NCI-H2029 treated with DMSO at 0.1 percent for 48 hours (cell line): Measurements from ENCODE around the gene TBC1D8B.
A peak's percentile ranks its signal among the peaks of the same experiment; 100 is the strongest.

Source experiments
- DNase-seq: peaks from one replicate; lab custom pipeline; 2025; lab: John Stamatoyannopoulos, UW

TBC1D8B gene

GRCh38 chrX:106898462-106898861 is 96.0 kb downstream of the TBC1D8B start:
- peak; percentile 3 for DNase-seq

GRCh38 chrX:106899276-106899675 is 96.8 kb downstream of the TBC1D8B start:
- no peak for DNase-seq

DNA sequence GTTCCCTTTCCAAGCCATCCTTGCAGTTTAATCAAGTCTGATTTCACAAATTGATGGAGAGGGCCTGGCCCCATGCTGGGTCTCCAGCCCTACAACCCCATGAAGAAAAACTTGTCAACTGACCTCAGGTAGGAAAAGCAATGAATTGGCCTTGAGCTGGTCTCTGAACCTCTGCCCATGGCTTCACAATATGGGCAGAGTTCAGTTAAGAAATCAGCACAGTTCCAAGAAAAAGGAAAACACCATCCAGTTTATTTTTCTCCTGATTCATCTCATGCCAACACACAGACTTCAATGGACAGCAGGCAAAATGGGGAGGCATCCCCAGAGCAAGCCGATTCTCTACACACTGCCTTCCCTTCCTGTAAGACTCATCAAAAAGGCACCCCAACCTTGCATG is 97.4 kb downstream of the TBC1D8B start:
- DNase-seq, result no peak

GRCh38 chrX:106901341-106901740 is 98.9 kb downstream of the TBC1D8B start:
- DNase-seq, result no peak

- DNase-seq, result no peak
These were observed 99.3 kb downstream of the TBC1D8B start for GRCh38 chrX:106901781-106902219.

DNA sequence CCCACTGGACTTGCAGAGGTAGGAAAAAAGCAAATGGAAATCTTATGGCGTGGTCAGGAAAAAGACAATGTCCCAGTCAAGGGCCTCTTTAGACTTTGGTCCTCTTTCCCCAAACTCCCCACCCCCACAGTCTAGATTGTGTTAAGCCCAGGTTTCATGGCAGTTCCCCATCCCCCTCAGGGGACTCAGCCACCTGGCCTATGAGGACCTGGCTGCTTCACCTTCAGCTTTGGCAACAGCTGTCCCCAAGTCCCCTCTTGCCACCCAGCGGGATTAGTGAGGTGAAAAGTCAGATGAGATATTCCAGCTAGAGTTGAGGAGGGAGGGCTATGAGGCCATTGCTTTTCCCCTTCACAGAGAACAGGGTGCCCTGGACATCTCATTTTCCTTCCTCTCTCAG is 100.2 kb downstream of the TBC1D8B start:
- DNase-seq, result no peak

DNA sequence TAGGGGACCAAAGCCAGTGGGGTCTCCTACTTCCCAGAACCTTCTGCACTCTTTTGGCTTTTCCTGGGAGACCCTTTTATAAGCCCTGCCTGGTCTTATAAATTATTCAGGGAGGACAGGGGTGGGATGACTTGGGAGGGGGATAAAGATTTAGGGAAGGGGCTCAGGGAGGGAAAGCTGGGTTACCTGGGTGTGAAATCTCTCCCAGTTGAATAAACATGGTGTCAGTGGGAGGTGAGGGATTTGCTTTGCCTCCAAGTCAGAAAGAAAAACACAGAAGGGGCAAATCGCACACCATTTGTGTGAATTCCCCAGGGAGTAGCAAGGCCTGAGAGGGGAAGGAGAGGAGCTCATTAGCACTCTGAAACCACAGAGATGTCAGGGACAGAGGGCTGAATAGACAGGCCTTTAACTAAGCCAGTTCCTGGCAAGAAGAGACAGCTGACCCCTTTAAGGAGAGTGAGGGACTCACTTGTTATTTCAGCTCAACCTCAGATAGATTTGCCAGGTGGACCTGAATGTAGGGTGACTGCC is 100.9 kb downstream of the TBC1D8B start, which contains the start of gene RIPPLY1:
RIPPLY1 (minus strand) TSS at position 51 of the 534 bp plus-strand sequence. CDS start 54 bp downstream, outside the sequence.
- no peak for DNase-seq

GRCh38 chrX:106903856-106904528 is 101.5 kb downstream of the TBC1D8B start:
- DNase-seq, result no peak

DNA sequence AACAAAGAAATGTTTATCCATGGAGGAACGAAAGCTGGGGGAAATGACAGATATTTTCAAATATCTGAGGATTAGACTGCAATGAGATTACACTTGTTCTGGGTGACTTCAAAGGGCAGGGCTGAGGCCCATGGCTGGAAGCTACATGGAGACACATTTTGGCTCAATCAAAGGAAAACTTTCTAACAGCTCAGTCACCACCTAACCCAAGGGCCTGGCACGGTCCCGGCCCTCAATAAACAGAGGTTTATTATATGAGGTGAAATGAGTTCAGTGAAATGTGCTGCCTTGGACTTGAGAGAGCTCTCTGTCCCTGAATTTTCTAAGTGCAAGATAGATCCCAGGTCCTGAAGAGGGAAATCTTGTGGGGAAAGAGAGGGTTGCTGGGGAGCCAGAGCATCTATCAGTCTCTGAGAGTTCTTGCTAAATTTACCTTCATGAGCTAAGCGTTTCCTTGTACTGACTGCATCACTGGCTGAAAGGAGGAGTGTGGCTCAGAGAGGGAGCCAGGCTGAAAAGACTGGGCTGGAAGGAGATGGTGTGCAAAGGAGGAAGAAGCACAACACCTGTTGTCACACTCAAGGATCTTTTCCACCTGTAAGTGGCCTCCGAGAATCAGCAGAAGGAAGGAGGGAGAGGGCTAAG is 102.7 kb downstream of the TBC1D8B start:
- no peak for DNase-seq

GRCh38 chrX:106906361-106906760 is 103.9 kb downstream of the TBC1D8B start:
- DNase-seq, result no peak

DNA sequence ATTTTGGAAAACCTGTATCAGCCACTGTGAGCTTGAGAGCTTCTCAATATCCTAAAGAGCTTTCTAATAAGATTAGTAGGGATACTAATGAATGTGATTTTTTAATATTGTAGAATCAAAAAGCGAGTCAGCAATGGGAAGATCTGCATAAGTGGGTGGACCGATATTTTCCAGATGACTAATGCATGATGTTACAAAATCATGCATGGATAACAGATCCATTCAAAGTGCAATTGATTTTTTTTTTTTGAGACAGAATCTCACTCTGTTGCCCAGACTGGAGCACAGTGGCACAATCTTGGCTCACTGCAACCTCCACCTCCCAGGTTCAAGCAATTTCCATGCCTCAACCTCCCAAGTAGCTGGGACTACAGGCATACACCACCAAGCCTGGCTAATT is 110.4 kb downstream of the TBC1D8B start:
- no peak for DNase-seq

GRCh38 chrX:106917830-106918500 is 115.5 kb downstream of the TBC1D8B start:
- peak; percentile 46 for DNase-seq

DNA sequence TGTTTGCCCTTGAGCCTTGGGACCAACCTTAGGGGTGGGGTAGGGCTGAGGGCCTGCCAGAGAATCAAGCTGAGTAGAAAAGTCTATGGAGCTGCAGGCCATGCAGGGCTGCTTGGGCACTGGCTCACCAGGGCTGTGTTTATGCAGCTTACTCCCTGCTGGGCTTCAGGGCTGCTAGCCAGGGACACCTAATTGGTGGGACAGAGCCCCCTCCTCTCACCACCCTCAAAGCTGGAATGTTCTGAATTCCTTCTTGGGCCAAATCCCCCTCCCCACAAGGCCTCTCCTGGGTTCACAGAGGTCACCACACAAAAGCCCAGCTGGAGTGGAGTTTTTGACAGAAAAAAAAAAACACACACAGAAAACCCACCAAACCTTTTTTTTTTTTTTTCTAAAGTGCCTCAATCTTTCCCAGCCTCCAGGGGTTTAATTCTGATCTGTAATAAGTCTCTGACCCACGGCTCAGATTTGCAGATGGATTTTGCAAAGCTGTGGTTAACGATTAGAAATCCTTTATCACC is 117.5 kb downstream of the TBC1D8B start, which contains the start of gene CLDN2:
CLDN2 (plus strand) TSS at position 471 of the 521 bp plus-strand sequence. CDS start 7,827 bp downstream, outside the sequence.
- no peak for DNase-seq

DNA sequence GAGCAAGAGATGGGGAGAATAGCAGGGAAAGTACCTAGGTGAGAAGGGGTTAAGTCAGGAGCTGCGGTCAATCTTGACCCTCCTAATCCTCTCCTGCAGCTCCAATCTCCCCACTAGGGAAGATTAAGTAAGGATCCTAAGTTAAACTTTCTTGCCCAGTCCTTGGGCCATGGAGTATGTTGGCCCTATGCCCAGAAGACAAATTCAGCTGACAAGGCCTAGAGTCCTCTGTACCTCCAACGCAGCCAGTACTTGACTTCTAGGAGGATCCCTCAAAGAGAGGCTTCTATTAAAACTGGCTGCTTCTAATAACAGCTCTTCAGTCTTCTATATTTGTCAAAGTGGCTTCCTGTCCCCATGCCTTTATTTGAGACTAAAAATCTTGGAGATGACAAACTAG is 119.2 kb downstream of the TBC1D8B start:
- no peak for DNase-seq
